HG03432 (cell line): ENCODE measurements around the gene PCDHA1.
"Not testable (repeated sequence)": the region's sequence is repeated elsewhere in the genome, so short reads cannot be mapped to it uniquely, and the experiment has no call there.

Experiments used
- ATAC-seq: cut with Tn5 transposase; IDR thresholded peaks from one replicate; pipeline ENCODE4 v1.9.1; 2021; ENCODE audit warnings: mild to moderate bottlenecking, moderate library complexity; ENCODE audit not compliant: unreplicated experiment

Gene PCDHA1

DNA sequence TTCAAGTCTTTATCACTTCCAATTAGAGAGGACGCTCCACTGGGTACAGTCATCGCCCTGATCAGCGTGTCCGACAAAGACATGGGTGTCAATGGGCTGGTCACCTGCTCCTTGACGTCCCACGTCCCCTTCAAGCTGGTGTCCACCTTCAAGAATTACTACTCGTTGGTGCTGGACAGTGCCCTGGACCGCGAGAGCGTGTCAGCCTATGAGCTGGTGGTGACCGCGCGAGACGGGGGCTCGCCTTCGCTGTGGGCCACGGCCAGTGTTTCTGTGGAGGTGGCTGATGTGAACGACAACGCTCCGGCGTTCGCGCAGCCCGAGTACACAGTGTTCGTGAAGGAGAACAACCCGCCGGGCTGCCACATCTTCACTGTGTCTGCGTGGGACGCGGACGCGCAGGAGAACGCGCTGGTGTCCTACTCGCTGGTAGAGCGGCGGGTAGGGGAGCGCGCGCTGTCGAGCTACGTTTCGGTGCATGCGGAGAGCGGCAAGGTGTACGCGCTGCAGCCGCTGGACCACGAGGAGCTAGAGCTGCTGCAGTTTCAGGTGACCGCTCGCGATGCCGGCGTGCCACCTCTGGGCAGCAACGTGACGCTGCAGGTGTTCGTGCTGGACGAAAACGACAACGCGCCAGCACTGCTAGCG is 22.4 kb downstream of the PCDHA1 start:
- not testable (repeated sequence) for ATAC-seq

- no peak for ATAC-seq
Observed at GRCh38 chr5:140808889-140809291, 22.9 kb downstream of the PCDHA1 start.

GRCh38 chr5:140821375-140822280 is 35.7 kb downstream of the PCDHA1 start, which contains the start of gene PCDHA5:
Gene PCDHA5 (plus strand): TSS chr5:140821613.
- no peak for ATAC-seq

DNA sequence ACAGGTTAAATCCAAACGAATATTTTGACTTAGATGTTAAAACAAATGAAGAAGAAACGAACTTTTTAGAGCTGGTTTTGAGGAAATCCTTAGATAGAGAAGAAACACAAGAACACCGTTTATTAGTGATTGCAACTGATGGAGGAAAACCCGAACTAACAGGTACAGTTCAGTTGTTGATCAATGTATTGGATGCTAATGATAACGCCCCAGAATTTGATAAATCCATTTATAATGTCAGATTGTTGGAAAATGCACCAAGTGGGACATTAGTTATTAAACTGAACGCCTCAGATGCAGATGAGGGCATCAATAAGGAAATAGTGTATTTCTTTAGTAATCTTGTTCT is 36.3 kb downstream of the PCDHA1 start:
- no peak for ATAC-seq

DNA sequence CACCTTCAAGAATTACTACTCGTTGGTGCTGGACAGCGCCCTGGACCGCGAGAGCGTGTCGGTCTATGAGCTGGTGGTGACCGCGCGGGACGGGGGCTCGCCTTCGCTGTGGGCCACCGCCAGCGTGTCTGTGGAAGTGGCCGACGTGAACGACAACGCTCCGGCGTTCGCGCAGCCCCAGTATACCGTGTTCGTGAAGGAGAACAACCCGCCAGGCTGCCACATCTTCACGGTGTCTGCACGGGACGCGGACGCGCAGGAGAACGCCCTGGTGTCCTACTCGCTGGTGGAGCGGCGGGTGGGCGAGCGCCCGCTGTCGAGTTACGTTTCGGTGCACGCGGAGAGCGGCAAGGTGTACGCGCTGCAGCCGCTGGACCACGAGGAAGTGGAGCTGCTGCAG is 37.0 kb downstream of the PCDHA1 start:
- ATAC-seq, result not testable (repeated sequence)

GRCh38 chr5:140823475-140823874 is 37.5 kb downstream of the PCDHA1 start:
- no peak for ATAC-seq

- ATAC-seq, result no peak
Observed at GRCh38 chr5:140827704-140828361, 41.9 kb downstream of the PCDHA1 start, which contains the start of gene PCDHA6. Gene PCDHA6 (plus strand): TSS chr5:140827960. CDS start chr5:140828092, 132 bp downstream.

DNA sequence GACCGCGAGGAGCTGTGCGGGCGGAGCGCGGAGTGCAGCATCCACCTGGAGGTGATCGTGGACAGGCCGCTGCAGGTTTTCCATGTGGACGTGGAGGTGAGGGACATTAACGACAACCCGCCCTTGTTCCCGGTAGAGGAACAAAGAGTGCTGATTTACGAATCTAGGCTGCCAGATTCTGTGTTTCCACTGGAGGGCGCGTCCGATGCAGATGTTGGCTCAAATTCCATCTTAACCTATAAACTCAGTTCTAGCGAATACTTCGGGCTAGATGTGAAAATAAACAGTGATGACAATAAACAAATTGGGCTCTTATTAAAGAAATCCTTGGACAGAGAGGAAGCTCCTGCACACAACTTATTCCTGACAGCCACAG is 42.4 kb downstream of the PCDHA1 start:
- no peak for ATAC-seq

GRCh38 chr5:140829511-140830501 is 43.9 kb downstream of the PCDHA1 start:
- ATAC-seq, result not testable (repeated sequence)

DNA sequence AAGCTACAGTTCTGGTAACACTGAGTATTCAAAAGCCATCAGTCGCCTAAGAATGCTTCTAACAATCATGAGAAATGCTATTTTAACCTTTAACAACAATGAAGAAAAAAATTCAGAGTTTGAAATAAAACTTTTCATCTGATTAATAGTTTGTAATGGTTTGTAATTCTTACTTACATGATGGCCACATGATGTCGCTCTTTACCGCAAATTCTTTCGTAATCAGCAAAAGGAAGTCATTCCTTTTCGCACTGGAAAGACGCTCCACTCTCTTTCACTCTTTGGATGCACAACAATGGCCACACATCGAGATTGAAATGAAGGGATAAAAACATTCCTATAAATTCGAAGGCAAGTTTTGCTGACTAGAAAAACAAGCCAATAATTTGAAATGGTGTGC is 48.1 kb downstream of the PCDHA1 start, which contains the start of gene PCDHA7:
TSS of gene PCDHA7 (plus strand) at position 277 of the 400 bp plus-strand sequence. CDS start at position 392, 115 bp downstream.
- no peak for ATAC-seq

DNA sequence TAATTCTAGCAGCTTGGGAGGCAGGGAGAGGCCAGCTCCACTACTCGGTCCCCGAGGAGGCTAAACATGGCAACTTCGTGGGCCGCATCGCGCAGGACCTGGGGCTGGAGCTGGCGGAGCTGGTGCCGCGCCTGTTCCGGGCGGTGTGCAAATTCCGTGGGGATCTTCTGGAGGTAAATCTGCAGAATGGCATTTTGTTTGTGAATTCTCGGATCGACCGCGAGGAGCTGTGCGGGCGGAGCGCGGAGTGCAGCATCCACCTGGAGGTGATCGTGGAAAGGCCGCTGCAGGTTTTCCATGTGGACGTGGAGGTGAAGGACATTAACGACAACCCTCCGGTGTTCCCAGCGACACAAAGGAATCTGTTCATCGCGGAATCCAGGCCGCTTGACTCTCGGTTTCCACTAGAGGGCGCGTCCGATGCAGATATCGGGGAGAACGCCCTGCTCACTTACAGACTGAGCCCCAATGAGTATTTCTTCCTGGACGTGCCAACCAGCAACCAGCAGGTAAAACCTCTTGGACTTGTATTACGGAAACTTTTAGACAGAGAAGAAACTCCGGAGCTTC is 48.6 kb downstream of the PCDHA1 start:
- not testable (repeated sequence) for ATAC-seq

GRCh38 chr5:140835622-140836510 is 49.9 kb downstream of the PCDHA1 start:
- no peak for ATAC-seq

DNA sequence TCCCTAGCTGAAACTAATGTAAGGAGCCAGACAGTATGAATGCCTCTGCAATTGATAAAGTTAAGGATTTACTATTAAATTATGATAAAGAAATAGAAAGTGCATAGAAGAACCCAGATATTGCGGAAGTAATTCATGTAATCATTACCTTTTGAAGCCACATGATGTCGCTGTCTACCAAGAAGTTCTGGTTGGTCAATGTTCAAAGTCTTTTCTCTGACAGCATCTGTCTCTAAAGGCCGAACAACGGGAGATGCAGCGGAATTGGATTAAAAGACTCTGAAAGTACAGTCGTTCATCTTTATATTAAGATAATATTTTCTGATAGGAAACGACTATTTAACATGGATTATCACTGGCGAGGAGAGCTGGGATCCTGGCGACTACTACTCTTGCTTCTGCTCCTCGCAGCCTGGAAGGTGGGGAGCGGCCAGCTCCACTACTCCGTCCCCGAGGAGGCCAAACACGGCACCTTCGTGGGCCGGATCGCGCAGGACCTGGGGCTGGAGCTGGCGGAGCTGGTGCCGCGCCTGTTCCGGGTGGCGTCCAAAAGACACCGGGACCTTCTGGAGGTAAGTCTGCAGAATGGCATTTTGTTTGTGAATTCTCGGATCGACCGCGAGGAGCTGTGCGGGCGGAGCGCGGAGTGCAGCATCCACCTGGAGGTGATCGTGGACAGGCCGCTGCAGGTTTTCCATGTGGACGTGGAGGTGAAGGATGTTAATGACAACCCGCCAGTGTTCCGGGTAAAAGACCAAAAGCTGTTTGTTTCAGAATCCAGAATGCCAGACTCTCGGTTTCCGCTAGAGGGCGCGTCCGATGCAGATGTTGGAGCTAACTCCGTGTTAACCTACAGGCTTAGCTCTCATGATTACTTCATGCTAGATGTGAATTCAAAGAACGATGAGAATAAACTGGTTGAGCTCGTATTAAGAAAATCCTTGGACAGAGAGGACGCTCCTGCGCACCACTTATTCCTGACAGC is 55.3 kb downstream of the PCDHA1 start, which contains the start of gene PCDHA8:
TSS of gene PCDHA8 (plus strand) at position 210 of the 985 bp plus-strand sequence. CDS start at position 345, 135 bp downstream.
- no peak for ATAC-seq

GRCh38 chr5:140842798-140843733 is 57.1 kb downstream of the PCDHA1 start:
- no peak for ATAC-seq

GRCh38 chr5:140848139-140849102 is 62.5 kb downstream of the PCDHA1 start, which contains the start of gene PCDHA9:
Gene PCDHA9 (plus strand): TSS chr5:140848382. CDS start chr5:140848496, 114 bp downstream.
- not testable (repeated sequence) for ATAC-seq
